ENCODE measurements around the gene NANOS3.
"Not testable (repeated sequence)": the region's sequence is repeated elsewhere in the genome, so short reads cannot be mapped to it uniquely, and the experiment has no call there.

- TF ChIP-seq CTCF (IDR thresholded peaks at IDR 0.05; ENCODE audit: insufficient read depth, low read length); POLR2AphosphoS5 (IDR thresholded peaks at IDR 0.05; ENCODE audit: low read depth): not testable (repeated sequence)
Observed at GRCh38 chr19:13851734-13852114, 25.2 kb upstream of the NANOS3 start.

Data from HL-60 (cell line).